Measurements from ENCODE around the gene GPR161.

GPR161 gene

DNA sequence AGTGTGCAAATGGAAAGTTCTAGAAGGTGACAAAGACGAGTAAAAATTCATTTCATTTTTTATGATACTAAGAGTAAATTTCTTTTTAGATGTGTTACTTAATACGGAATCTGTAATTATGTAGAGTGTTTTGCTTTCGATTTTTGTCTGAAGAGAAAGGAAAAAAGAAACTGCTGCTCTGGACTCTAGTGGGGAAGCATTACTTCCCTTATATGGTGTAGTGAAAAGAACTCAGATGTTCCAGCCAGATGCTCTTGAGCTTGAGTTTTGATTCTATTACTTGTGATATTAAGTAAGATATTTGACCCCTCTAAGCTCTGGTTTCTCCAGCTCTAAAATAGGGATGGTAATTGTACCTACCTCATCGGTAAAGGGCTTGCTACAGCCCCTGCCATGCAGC, 12.2 kb upstream of the GPR161 start:
- DNase-seq (ENCODE audit: low read depth in 2 of 2): no peak

DNA sequence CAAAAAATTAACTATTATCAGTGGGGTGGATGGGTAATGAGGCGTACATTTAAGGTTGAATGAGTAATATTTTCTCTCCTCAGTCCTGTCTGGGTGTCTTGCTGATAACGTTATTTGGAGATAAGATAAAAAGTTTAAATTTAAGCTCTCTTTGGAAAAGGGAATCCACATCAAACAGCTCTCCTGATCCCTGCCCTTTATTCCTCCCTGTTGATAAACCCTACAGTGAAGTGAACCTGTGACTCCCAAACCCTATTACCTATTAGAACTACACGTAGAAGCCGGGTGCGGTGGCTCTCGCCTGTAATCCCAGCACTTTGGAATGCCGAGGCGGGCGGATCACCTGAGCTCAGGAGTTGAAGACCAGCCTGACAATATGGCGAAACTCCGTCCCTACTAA, 9.9 kb upstream of the GPR161 start:
- DNase-seq (ENCODE audit: low read depth in 2 of 2): no peak

DNA sequence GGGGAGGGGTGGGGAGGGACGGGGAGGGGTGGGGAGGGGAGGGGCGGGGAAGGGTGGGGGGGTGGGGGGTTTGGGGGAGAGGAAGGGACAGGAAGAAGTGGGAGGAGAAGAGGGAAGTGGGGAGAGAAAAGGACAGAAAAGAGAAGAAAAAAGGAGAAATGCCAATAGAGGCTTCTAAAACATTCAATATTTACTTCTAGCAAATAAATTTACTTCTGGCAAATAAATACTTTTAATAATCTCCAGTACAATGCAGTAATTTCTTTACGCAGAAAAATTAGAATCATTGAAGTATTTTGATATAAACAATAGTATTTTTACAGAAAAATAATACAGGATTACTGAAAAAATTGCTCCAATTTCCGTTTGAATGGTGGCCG, 9.4 kb upstream of the GPR161 start:
- DNase-seq (ENCODE audit: low read depth in 2 of 2): no peak

DNA sequence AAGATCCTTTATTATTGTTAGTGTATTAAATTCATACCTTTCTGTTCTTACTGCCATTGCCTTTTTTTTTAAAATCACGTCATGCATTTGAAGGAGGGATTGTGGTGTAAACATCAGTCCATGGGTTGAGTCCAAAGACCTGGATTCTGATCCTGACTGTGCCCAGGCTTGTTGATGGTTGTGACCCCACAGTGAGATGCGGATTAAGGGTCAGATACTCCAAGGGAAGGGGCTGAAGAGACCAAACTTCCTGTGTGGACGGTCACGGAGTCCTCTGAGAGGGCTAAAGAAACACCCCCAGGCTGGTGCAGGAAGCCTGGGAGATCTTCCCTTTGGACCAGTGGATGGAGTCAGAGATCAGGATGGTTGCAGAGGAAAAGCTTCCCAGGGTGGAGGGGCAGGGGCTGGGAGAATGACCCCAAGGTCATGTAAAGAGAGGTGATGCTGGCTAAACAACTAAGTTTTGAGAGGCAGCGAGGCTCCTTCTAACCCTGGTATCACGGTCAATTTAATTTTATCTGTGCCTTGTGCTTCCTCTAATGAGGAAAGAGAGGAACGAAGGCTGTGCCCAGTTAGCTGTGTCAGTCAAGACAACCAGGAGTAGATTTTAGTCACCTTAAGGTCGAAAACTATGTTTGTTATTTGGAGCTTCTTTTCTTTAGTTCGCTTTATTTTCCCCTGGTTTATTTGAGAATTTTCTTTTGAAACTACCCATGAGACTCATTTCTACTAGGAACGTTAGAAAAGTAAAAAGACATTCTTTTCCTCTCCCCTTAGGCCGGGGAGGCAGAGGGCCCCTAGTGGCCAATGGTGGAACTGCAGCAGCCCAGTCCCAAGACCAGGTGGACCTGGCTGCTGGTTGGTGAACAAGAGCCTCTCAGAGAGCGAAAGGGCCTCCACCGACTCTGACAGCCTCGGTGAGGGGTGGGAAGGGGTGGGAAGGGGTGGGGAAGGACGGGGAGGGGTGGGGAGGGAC, 8.7 kb upstream of the GPR161 start:
- DNase-seq (ENCODE audit: low read depth in 2 of 2): peak; percentile 67 to 74

DNA sequence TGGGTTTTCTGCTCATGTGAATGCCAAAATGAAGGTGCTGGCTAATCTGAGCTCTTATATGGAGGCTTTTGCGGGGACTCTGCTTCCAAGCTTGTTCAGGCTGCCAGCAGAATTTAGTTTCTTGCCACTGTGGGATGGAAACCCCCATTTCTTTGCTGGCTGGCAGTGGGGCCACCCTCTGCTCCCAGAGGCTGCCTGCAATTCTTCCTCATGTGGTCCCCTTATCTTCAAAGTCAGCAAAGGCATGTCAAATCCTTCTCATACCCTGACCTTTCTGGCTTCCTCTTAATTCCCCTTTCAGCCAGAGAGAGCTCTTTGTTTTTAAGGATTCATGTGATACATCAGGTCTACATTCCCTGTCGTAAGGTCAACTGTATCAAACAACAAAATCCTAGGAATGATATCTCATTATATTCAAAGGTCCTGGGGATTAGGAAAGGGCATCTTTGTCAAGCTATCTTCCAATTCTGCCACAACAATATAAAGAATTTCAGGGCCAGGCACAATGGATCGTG, 5.2 kb upstream of the GPR161 start:
- DNase-seq (ENCODE audit: low read depth in 2 of 2): no peak

DNA sequence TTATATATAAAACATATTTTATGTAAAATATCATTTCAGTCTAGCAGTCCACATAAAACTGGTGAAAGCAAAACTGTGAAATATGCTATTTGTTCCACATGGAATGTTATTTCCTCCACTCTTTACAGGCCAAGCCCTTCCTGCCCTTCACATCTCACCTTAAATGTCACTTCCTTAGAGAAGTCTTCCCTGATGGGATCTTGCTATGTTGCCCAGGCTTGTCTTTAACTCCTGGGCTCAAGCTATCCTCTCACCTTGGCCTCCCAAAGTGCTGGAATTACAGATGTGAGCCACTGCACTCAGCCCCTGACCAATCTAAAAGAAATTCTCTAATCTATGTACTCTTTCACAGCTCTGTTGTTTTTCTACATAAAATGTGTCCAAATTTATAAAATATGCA, 2.3 kb upstream of the GPR161 start:
- no peak for DNase-seq (ENCODE audit: low read depth in 2 of 2)

DNA sequence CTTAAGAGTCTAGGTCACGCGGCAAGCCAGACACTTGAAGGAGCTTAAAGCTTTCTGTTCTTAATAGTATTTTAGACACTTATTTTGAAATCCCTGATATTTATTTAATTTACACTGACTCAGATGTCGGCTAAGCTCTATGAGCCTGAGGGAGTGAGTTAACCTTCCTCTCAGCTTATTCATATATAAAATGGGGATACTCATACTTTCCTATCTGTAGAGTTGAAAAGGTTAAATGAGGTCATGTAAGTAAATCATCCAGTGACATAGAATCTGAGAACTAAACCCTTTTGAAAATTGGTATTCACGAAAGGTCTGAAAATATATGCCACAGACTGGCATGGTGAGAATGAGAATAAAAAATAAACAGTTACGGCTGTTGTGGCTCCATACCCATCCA, 1.4 kb upstream of the GPR161 start:
- DNase-seq (ENCODE audit: low read depth in 2 of 2): no peak

DNA sequence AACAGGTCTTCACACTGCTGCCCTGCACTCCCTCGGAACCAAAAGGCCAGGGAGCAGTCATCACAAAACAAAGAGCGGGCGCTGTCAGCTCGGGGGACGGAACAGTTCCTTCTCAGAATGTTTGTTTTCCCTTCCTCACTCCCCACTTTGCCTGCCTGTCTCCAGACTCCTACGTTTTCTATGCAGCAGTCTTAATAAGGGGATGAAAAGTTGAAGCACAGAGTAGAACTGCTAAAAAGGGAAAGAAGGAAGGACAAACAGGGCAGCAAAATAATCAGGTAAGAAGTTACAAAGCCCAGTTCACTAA, 738 bp upstream of the GPR161 start:
- DNase-seq (ENCODE audit: low read depth in 2 of 2): no peak

DNA sequence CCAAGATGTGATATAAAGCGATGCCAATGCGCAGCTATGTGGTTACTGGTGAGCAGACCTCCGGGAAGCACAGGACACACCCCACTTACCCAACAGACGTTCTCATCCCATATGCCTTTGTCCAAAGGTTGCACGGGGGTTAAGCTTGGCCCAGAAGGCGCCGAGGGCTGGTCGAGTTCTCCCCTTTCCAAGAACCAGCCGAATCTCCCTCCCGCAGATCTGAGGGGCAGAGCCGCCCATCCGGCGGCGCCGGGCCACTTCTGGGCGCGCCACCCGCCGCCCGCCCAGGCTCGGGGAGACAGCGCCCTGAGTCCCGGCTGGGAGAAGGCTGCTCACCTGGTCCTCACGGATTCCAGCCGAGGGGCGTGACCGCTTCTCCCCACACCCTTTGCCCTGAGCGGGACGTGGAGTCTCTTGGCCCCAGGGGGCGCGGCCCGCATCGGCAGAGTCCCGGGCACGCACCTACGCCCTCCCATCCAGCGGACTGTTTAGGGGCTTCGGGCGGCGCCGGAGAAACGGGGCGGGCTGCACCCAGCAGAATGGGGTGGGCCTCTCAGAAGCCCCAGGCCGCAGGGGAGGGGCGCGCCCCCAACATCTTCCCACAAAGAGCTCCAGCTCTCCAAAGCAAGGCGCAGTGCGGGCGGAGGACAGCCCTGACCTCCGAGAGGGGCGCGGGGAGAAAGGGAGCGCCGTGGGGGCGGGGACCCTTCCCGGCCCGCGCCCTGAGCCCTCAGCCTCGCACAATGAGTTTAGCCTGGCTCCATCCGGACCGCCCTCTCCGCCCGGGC, 615 bp downstream of the GPR161 start:
- no peak for DNase-seq (ENCODE audit: low read depth in 2 of 2)

DNA sequence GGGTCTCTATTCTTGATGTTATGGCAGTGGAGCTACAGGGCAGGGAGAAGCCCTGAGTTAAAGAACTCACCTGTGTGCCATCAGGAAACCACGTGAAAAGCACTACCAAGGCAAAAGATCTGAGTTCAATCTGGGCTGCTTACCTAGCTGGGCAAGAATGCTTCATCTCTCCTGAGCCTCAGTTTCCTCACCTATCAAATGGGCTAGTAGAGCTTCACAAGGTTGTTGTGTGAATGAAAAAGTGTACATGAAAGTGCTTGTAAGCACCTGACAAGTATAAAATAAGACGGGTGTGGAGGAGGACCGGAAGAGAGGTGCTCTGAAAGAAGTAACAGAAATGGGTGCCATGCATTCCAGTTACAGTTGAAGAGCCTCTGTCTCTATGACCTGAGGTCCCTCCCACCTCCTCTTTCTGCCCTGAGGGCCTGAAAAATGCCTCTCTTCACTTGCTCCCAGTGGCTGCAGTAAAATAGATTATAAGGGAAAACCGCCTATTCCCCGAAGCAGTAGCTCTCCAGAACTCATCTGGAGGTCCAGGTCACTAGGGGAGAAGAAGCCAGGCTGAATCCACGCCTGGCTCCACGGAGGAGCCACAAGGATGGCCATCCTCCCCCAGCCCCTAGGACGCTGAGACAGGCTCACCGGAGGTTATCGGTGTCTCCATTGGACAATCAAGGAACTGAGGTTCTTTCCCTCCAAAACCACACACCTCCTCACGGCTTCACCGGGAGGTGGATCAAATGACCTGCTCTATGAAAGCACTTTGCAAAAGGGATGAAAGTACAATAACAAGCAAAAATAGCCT, 1.4 kb downstream of the GPR161 start:
- DNase-seq (ENCODE audit: low read depth in 2 of 2): no peak

DNA sequence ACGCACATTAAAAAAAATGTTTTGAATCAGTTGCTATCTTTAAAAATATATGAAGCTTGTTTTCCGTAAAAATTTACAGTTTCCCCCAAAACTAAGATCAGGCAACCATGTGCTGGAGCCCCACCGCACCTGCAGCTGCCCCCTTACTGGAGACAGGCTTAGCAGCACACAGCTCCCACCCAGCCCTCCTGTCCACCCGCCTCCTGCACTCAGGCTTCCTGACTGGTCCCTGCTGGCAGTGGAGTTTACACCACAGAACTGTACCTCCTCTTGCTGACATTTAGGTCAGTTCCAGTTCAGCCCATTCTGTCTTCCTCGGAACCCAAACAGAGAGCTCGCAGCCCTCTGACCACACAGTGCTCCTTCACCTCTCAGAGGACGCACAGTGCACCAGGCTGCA, 2.1 kb downstream of the GPR161 start:
- no peak for DNase-seq (ENCODE audit: low read depth in 2 of 2)

DNA sequence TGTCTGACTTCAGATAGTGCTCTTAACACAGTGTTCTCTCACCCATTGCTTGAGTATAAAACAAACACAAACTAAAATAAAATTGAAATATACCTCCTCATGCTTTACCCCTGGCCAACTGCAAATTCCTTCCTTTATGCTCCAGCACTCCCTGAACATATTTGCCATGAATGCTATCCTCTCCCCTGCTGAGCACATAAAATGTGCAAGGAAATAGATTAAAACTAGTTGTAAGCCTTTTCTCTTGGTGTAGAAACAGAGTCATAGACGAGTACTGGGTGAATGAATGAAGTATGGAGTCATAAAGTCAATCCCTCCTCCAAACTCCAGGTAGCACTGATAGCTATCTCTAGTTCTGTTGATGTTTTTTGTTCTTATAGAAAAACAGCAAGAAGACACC, 2.6 kb downstream of the GPR161 start:
- no peak for DNase-seq (ENCODE audit: low read depth in 2 of 2)

DNA sequence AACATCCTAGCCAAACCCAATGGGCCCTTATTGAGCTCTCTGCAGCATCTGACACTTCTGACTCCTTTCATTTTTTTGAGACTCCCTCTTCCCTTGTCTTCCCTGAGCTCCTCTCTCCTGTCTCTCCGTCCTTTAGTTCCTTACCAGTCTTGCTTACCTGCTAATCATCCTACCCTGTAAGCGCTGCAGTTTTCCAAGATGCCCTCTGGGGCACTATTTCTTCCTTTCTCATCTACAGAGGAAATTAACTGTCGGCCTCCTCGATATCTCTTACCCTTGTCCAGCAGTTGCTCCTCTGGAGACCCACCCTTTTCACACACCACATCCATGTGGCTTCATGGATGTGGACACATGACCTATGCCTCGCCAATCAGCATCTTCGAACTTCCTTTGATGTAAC, 6.8 kb downstream of the GPR161 start:
- no peak for DNase-seq (ENCODE audit: low read depth in 2 of 2)

DNA sequence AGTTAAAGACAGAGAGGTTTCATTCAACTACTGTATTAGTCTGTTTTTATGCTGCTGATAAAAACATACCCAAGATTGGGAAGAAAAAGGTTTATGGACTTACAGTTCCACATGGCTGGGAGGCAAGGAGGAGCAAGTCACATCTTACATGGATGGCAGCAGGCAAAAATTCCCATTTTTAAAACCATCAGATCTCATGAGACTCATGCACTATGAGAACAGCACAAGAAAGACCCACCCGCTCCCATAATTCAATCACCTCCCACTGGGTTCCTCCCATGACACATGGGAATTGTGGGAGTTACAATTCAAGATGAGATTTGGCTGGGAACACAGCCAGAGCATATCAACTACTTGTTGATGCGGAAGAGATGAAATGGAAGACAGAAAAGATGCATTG, 9.2 kb downstream of the GPR161 start:
- no peak for DNase-seq (ENCODE audit: low read depth in 2 of 2)

DNA sequence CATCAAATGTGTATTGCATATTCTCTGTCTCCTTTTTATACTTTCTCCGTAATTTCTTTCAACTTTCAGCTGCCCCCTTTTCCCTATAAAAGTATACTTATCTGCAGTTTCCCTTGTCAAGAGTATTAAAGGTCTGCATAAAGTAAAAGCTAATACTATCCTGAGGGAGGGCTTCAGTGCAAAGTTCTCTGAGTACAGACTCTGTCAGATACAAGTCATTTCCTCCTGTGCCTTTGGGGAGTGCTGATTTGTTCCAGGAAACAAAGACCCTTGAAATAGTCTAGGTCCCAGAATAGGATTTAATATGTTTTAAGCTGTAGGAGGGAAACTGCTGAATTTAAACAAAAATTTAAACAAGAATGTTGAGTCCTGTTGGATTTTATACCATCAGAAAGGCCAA, 11.7 kb downstream of the GPR161 start:
- no peak for DNase-seq (ENCODE audit: low read depth in 2 of 2)

DNA sequence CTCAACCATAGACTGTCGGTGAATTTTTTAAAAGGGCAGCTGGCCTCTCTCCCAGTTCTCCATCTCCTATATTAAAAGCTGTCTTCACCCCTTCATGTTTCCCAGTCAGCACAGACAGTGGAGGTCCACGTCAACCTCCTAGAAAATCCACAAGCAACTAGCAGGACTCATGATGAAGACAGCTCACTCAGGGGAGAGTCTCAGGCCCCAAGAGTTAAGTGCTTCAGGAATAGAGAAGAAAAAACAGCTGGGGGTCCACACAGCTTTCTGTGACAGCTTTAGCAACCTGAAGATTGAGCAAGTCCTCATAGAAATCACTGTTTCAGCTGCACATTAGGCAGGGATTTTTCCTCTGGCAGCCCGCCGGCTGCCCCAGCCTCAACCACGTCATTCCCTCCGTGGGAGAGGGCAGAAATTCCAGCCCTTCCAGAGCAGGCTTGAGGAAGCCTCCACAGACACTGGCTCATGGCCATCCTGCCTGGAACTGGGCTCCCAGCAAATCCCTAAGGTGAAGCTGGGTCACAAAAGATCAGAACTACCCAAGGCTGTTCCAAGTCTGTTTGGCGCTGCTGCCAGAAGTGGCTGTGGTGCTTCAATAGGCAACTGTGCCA, 15.2 kb downstream of the GPR161 start:
- DNase-seq (ENCODE audit: low read depth in 2 of 2): no peak

DNA sequence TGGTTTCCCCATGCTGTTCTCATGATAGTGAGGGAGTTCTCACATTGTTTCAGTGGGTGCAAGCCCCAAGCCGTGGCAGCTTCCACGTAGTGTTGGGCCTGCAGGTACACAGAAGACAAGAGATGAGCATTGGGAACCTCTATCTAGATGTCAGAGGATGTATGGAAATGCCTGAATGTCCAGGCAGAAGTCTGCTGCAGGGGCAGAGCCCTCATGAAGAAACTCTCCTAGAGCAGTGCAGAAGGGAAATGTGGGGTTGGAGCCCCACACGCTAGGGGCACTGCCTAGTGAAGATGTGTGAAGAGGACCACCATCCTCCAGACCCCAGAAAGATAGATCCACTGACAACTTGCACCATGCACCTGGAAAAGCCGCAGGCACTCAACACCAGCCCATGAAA, 17.0 kb downstream of the GPR161 start:
- no peak for DNase-seq (ENCODE audit: low read depth in 2 of 2)

DNA sequence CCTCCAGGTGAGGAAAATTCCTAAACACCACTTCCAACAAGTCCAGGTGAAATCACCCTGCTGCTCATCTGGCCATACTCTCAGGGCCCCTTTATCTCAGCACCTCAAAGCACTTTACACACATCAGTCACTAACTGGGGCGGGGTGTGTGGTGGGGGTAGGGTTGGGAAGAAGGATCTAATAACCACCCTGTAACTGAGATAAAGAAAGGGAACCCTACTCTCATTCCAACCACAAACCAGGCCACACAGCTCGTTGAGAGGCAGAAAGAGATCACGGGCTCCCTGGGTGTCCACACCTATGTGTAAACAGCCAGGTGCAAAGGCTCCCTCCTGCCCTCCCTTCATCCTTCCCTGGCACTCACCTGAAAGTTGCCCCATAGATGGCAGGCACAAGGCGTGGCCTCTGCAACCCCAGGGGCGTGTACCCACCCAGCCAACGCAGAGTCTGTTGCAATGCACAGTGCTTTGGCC, 20.4 kb downstream of the GPR161 start:
- no peak for DNase-seq (ENCODE audit: low read depth in 2 of 2)

DNA sequence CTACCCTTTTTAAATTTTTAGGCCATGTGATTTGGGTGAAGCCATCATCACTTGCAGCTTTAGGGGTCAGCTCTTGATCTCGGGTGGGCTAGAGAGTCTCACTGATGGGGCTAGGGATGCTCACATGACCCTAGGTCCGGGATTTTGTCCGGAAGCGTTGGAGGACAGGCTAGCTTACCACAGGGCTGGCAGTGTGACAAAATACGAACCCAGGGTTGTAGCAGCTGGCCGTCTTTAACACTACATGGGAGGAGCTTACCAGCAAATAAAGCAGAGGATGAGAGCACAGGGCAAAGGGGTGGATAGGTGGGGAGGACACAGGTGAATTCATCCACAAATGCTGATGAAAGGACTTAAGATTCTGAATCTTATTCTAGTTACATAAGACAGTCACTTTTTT, 21.9 kb downstream of the GPR161 start:
- DNase-seq (ENCODE audit: low read depth in 2 of 2): no peak

DNA sequence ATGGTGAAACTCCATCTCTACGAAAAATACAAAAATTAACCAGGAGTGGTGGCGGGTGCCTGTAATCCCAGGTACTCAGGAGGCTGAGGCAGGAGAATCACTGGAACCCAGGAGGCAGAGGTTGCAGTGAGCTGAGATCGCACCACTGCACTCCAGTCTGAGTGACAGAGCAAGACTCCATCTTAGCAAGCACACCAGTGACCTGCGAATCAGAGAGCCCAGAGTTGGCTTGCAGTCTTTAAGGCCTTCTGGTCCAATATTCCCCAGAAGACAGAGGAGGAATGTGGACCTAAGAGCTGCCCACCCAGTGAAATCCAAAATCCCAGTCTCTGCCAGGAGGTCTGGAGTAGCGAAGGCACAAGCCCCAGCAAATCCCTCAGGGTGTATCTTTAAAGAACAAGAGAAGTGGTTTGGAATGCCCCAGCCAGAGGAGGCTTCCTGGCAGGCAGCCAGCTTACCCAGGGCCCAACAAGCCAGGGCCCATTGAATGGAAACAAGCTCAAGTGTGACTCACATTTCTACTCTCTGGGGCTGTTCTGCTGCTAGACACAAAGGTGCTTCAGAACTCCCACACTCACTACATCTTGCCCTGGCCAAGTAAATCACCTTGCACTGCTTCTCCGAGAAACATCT, 23.9 kb downstream of the GPR161 start:
- DNase-seq (ENCODE audit: low read depth in 2 of 2): peak in 1 of 2 donors; percentile 15

DNA sequence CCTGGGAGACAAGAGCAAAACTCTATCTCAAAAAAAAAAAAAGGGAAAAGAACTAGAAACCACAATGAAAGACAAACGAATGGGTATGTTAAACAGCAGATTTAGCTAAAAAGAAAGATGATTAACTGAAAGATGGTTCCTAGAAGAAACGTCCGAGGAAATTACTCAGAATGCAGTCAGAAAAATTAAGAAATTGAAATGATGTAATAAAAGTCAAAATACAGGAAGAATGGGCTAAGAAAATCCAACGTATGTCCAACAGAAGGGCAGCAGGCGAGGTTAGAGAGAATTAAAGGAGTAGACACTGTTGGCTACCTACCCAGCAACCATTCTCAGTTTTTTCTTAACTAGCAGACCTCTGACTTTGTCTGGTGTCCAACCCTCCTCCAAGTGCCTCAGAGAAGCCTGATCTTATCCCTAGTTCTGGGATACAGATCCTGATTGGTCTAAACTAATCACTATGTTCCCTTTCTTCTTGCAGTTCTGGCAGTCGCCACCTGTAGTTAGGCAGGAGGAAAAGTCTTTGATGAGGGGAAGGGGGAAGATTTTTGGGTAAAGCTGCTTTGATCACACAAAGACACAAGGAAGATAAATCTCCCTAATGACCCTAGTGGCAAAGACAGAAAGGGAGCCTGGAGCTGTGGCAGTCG, 25.7 kb downstream of the GPR161 start:
- DNase-seq (ENCODE audit: low read depth in 2 of 2): no peak
